NCI-H128 (cell line): ENCODE results near the gene UGT2B17.
"Not testable (repeated sequence)": the region's sequence is repeated elsewhere in the genome, so short reads cannot be mapped to it uniquely, and the experiment has no call there.

ENCODE experiments used
- DNase-seq: peaks from one replicate; lab custom pipeline; 2025; ENCODE audit not compliant: unreplicated experiment; lab: John Stamatoyannopoulos, UW

UGT2B17 gene

DNA sequence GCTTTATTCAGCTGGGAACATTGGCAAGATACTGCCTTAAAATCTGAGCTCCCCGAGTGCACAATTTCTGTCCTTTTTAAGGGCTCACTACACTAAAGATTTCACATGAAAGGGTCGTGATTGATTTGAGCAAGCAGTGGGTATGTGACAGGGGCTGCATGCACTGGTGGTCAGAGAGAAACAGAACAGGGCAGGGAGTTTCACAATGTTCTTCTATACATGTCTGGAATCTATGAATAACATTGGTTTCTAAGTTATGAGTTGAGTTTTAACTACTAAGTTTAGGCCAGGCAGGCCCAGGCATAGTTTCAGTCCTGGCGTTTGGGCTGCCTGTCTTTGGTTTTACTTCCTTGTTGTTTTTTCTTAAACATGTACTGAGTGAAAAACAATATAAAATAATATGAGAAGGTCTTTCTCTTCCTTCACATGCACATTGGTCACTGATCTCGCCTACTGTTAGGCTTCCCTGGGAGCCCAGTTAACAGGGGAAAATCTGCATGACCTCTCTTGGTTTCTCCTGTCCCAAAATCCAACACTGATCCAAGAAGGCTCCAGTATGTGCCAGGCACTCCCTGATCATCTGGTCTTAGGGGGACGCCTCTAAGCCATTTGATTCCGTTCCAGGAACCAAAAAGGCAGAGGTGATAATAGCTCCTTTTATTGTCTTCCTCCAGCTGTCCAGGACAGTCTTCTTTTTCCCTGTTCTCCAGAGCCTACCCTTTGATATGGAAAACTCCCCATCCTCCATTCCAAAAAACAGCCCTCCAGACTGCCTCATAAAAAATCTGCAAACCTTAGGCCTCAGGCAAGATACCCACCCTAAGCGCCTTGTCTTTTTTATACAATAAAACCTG lies at the start of gene UGT2B17:
Gene UGT2B17, minus strand, starts transcription at position 51 of the 854 bp plus-strand sequence. CDS start 7,838 bp downstream, outside the sequence.
- no peak for DNase-seq

DNA sequence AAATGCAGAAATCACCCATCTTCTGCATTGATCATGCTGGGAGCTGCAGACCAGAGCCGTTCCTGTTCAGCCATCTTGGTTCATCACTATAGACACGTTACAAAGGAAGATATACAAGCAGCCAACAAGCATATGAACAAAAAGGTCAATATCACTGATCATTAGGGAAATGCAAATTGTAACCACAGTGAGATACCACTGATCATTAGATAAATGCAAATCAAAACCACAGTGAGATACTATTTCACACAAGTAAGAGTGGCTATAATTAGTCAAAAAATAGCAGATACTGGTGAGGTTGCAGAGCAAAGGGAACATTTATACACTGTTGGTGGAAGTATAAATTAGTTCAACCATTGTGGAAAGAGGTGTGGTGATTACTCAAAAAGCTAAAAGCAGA lies 46.6 kb upstream of the UGT2B17 start:
- not testable (repeated sequence) for DNase-seq

DNA sequence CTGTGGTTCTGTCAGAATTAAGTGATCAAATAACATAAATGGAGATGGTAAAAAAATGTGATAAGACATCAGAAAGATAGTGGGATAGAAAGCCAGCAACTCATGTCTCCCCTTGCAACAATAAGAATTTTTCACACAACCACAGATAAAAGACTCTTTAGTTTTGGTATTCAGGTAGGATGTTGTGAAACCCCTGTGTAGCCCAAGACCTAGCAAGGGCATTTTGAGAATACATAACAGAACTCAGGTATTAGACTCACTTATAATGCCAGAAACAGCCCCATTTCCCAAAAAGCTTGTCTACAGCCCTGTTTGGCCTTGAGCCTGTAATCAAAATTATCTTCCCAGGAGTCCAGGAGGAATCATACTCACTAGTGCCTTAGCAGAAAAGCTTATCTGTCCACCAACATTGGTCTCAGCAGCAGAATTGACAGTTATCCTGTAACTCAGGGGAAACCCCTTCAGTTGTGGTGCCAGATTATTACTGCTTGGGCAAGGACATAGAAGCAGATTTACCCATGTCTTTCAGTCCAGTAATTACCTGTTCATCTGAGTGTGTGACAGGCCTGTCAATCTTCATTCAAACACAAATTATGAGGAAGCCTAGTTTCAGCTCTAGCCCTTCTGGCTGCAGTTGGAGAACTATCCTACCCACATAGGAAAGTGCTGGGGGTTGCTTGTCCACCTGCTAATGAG lies 41.0 kb upstream of the UGT2B17 start:
- no peak for DNase-seq

DNA sequence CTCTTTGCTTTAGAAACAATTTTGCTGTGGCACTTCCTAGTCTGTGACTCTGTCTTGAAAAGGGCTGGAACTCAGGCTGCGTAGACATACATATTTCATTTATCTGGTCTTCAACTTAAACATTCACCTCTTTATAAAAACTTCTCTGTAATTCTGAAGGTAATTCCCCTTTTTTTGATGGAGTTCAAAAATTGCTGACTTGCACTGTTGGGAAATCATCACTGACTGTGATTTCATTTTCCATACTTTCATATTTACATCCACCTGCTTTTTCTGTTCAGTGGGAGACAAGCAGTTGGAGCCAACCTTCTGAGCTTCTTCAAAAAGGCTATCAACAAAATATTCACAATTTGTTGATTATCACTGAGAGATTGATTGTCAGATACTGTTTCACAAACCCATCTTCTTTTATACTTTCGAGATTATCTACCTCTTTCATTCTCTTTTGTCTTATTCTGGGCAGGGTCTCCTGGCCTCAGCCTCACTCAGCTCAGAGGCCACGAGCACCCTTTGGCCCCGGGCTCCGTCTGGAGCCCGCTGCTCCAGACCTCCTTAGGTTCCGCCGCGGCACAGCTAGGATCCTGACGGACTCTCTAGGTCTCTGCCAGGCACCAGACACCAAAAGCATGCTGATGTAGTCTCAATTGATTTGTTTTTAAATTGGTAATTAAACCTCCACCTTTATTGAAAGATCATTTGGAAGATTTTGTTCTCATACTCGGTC lies 39.7 kb upstream of the UGT2B17 start:
- DNase-seq: no peak

DNA sequence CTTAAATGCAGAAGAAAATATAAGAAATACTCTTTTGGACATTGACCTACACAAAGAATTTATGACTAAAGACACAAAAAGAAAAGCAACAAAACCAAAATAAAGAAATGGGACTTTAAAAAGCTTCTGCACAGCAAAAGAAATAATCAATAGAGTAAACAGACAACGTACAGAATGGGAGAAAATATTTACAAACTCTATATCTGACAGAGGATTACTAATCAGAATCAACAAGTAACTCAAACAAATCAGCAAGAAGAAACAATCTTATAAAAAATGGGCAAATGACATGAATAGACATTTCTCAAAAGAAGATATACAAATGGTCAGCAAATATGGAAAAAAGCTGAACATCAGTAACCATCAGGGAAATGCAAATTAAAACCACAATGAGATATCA lies 37.6 kb upstream of the UGT2B17 start:
- no peak for DNase-seq

DNA sequence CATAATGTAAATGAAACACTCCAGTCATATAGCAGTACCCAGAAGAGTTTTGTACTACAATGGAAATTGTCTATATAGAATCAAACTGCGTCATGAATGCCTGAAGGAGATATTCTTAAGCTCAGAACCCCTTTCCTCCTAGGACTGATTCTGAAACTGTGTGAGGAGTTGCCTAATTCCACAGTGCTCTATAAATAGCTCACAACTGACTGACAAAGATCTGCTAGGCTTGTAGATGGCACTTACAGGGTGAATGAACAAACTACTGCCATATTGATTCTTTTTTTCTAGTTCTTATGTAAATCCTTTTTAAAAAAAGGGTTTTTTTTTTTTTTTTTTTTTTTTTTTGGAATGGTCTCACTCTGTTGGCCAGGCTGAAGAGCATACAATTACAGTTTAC lies 30.1 kb upstream of the UGT2B17 start:
- DNase-seq: no peak

DNA sequence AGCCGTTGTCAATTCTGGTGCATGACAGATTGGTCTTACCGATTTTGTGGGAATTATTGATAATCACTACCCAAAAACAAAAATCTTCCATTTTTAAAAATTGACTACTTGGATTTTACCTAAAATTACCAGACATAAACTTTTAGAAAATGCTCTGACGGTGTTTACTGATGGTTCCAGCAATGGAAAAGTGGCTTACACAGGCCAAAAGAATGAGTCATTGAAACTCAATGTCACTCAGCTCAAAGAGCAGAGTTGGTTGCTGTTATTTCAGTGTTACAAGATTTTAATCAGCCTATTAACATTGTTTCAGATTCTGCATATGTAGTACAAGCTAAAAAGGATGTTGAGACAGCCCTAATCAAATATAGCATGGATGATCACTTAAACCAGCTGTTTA lies 23.0 kb upstream of the UGT2B17 start:
- no peak for DNase-seq

DNA sequence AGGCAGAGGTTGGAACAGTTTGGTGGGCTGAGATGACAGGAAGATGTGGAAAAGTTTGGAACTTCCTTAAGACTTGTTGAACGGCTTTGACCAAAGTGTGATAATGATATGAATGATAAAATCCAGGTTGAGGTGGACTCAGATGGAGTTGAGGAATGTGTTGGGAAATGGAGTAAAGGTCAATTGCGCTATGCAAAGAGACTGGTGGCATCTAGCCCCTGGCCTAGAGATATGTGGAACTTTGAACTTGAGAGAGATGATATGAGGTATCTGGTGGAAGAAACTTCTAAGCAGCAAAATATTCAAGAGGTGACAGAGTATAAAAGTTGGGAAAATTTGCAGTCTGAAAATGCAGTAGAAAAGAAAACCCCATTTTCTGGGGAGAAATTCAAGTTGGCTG lies 21.4 kb upstream of the UGT2B17 start:
- DNase-seq: no peak

DNA sequence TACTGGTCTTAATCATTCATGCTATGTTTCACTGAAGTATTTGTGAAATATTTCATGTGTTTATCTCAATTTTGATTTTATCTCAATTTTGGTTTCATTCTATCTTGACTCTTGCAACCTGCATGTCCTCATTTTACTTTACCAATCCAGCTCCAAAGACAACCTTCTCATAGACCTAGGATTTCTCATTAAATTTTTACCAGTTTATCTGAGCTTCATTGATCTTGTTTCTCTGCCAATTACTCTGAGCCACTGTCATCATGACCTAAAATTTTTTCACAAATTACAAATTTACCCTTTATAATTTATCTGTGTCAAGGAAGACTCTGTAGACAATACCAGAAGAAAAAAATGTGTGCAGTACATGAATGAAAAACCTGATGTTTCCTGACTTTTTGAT lies 18.6 kb upstream of the UGT2B17 start:
- no peak for DNase-seq

DNA sequence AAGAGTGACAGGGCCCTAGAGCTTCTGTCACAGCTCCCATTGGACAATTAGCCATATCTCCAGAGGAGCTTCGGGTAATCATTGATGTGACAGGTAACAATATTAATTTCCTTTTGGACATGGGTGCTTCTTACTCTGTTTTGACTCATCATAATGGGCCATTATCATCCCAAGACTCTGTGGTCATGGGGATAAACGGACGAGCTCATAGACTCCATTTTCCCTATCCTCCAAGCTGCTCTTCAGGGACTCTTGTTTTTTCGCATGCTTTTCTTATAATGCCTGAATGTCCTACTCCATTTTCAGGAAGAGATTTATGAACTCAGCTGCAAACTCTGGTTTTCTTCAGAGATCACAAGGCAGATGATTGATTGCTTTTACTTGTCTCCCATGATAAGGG lies 17.0 kb upstream of the UGT2B17 start:
- no peak for DNase-seq

DNA sequence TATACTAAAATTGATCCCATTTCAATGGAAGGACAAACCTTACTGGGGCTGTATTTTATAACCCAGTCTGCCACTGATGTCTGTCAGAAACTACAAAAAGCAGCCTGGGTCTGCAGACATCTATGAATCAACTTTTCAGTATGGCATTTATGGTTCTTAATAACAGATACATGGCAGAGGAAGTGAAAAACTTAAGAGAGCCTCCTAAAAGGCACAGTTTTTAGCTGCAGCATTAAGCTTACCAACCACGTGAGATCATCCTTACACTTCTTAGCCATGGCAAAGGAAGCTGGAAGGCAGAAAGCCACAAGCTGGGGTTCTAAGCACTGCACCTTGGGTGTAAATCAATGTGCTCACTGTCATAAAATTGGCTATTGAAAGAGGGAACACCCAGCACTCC lies 16.6 kb upstream of the UGT2B17 start:
- no peak for DNase-seq

DNA sequence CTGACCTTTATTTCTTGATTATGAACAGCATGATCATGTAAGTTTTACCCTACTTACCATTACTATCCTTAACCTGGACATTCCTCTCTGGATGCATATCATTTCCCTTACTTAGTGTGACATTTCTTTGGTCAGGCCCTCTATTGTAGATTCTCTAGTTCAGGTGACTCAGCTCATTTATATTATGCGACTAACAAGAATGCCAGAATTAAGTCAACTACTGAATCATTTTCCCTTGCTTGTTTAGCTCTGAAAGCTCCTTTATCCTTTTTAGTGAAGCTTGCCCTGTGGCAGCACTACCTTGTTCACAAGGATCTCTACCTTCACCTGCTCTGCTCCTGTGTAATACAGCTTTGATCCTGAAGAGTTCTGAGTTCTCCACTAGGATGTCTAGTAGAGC lies 15.1 kb upstream of the UGT2B17 start:
- no peak for DNase-seq

DNA sequence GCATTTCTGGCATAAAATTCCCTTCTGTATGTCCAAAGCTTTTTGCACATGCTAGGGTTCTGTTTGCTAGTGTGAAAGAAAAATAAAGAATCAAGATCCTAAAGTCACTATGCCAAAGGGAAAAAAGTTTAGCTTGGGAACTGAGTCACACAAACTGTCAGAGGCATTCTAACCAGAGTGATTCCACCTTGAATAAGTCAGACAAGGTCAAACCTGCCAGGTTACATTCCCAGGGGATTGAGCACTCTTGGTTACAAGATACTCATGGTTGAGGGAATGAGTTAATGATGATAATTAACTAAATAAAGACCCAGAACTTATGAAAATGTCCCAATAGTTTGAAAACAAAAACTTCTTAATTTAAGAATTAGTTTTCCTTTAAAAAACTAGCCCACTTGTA lies 13.7 kb upstream of the UGT2B17 start:
- no peak for DNase-seq

DNA sequence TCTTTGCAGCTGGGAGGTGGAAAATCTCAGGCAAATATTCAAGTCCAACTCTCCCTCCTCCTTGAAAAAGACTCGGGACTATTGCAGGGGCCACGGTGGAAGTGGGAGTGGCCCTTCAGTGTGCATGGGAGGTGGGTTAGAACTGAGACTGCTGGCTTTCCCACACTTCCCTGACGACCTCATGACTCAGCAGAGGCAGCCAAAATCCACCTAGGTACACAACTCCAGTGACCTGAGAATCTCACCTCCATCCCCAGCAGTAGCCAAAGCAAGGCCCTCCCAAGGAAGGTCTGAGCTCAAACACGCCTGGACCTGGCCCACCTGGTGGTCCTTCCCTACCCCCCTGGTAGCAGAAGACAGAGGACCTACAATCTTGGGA lies 6.2 kb upstream of the UGT2B17 start:
- no peak for DNase-seq

DNA sequence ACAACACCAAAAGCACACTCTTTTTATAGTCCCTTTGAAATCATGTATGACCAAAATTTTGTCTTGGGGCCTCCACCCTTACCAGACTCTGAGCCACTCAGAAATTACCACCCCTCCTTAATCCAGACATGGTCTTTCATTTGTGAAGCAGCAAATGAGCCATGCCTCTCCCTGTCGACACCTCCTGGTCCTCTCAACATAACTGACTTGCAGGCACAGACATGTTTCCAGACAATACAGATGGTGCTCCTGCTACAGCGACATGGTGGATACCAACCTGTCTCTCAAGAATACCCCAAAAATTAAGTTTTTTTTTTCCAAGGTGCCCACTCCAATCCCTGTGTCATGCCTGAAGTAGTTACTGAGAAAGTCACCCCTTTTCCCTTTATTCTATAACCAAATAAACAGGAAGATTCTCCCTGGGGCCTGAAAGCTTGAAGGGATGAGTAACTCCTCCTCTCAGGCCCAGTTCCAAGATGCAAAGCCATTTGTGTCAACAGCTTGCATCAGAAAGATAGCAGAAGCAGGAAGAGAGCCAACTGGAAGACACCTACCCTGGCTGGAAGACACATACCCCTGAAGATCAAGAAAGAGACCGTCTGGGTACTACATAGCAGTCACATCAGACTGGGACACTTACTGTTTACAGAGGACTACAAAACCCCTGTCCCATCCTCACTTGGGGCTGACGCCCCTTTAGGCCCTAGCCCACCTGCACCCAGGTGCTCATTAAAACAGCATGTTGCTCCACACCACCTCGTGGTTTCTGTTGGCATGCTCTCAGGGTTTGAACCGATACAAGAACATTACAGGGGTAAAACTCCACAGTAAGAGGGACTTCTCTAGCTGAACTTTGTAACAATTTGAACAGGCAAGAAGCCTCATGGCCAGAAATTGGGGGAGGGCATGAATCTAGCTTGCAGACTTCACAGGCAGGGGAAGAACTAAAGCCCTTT lies 5.5 kb upstream of the UGT2B17 start:
- no peak for DNase-seq

DNA sequence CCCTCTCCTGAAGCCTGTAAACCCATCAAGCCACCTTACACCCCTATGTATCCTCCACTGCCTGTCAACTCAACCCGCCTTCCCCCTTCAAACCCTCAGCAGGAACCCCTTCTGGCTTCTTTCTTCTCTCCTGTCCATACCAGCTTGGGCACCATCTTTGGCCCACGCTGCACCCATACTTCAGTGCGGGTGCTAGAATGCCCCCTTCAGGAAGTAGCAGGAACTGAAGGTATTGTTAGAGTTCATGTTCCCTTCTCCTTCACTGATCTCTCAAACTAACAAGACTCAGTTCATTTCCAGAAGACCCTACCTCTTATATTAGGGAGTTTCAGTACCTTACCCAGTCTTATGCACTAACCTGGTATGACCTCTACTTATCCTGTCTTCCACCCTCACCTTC lies 1.5 kb upstream of the UGT2B17 start:
- no peak for DNase-seq

DNA sequence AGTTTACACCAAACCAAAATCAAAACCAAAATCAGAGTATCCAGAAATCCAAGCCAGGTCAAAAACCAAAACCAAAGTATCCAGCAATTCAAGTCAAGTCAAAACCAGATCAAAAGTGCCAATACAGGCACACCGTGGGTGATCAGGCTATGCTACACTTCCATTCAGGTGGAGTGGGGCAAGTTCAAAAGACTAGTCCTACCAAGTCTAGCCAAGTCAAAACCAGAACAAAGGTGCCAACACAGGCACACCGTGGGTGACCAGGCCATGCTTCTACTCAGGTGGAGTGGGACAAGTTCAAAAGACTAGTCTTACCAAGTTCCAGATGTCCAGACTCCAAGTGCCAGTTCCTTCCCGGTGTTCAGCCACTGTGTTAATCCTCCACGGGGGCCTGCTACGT lies 486 bp downstream of the UGT2B17 start:
- DNase-seq: not testable (repeated sequence)

DNA sequence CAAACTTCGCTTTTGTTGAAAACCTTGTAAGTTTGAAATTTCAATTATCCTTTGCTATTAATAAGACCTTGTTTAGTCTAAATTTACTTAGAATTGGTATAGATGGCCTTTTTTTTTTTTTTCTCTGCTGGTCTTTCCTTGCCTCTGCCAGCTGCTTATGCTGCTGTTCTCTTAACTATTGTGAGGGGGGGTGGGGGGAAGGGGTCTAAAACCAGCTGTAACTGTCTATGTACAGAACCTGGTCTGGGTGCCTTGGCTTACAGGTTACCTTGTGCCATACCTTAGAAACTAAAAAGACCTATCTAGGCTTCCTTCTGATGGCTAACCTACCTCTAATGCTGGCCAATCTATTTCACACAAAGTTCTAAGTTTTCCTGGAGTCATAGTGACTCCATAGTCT lies 1.0 kb downstream of the UGT2B17 start:
- DNase-seq: no peak

DNA sequence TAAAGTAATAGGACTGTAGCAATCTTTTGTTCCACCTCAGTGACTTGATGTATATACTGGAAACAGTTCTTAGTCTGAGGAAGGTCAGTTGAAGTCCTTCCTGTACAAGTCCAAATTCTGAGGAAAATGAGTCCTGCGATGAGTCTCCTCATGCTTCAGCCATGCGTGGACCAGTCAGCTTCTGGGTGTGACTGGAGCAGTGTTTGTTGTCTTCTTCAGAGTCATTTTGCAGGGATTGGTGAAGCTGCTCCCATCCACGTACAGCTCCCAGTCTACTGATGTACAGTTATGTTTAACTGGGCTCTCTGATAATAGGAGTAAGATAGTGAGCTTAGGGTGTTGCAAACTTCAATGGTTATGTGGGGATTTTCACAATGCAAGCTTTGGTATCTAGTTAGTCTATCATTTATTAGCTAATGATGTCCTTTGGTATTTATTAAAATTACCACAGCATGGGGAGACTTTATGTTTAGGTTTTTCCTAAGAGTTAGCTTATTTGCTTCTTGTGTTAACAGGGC lies 3.4 kb downstream of the UGT2B17 start:
- no peak for DNase-seq

DNA sequence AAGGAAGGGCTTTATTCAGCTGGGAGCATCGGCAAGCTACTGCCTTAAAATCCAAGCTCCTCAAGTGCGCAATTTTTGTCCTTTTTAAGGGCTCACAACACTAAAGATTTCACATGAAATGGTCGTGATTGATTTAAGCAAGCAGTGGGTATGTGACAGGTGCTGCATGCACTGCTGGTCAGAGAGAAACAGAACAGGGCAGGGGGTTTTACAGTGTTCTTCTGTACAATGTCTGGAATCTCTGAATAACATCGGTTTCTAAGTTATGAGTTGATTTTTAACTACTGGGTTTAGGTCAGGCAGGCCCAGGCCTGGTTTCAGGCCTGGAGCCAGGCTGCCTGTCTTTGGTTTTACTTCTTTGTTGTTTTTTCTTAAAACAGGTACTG lies 6.0 kb downstream of the UGT2B17 start:
- no peak for DNase-seq
